GM23338 (cell line): ENCODE measurements around the gene TAF13. TPM values are rescaled to one million over a fixed set of nuclear protein-coding genes. Genes with fewer than 3 reads are reported as not detected.

ENCODE experiments used
- ATAC-seq: fragments of 200-7000 bp; cut with Tn5 transposase; 3 replicates; pipeline ENCODE4 v1.9.1; 2020
- DNase-seq: peaks from one replicate; pipeline ENCODE4 v3.0.0-alpha.2; 2015; ENCODE audit warnings: low spot score
- H2AFZ ChIP-seq: fragments of 200-600 bp; sonication (generic); 2 replicates; pipeline ENCODE4 v1.8.0; 2016; ENCODE audit warnings: antibody characterized with exemption, mild to moderate bottlenecking, moderate library complexity
- H3F3A ChIP-seq: fragments of 200-600 bp; sonication (generic); replicated peaks from 2 replicates; pipeline ENCODE4 v1.8.0; 2017; ENCODE audit warnings: antibody characterized with exemption, mixed run types, low read depth
- H3K27ac ChIP-seq: fragments of 200-600 bp; sonication (generic); 2 replicates; pipeline ENCODE4 v1.6.1; 2016; ENCODE audit warnings: low read depth
- H3K27me3 ChIP-seq: fragments of 200-600 bp; sonication (generic); 2 replicates; pipeline ENCODE4 v1.8.0; 2016; ENCODE audit warnings: mild to moderate bottlenecking, mixed run types, moderate library complexity; ENCODE audit not compliant: insufficient read depth
- H3K36me3 ChIP-seq: fragments of 200-600 bp; sonication (generic); 2 replicates; pipeline ENCODE4 v1.8.0; 2016; ENCODE audit warnings: mild to moderate bottlenecking; ENCODE audit not compliant: insufficient read depth
- H3K4me1 ChIP-seq: fragments of 200-600 bp; sonication (generic); 2 replicates; pipeline ENCODE4 v1.8.0; 2016; ENCODE audit warnings: mild to moderate bottlenecking, moderate library complexity; ENCODE audit not compliant: insufficient read depth
- H3K4me2 ChIP-seq: fragments of 200-600 bp; sonication (generic); 2 replicates; pipeline ENCODE4 v1.7.1; 2017; ENCODE audit warnings: mixed run types
- H3K4me3 ChIP-seq: fragments of 200-600 bp; sonication (generic); 2 replicates; pipeline ENCODE4 v1.6.1; 2016; ENCODE audit warnings: mixed run types
- H3K79me2 ChIP-seq: fragments of 200-600 bp; sonication (generic); replicated peaks from 2 replicates; pipeline ENCODE4 v1.8.0; 2017; ENCODE audit warnings: mild to moderate bottlenecking; ENCODE audit not compliant: insufficient read depth
- H3K9me2 ChIP-seq: fragments of 200-600 bp; sonication (generic); 2 replicates; pipeline ENCODE4 v1.8.0; 2017; ENCODE audit not compliant: insufficient read depth
- H4K20me1 ChIP-seq: fragments of 200-600 bp; sonication (generic); replicated peaks from 2 replicates; pipeline ENCODE4 v1.8.0; 2017; ENCODE audit warnings: mild to moderate bottlenecking; ENCODE audit not compliant: insufficient read depth
- H3K27ac Mint-ChIP-seq: 2 replicates; pipeline ENCODE4 v1.8.0; 2020; ENCODE audit warnings: inconsistent platforms, mild to moderate bottlenecking, moderate library complexity, mixed read lengths
- H3K27me3 Mint-ChIP-seq: 3 replicates; pipeline ENCODE4 v1.8.0; 2022; ENCODE audit warnings: low read depth, mild to moderate bottlenecking, moderate library complexity, mixed read lengths, inconsistent platforms; ENCODE audit not compliant: insufficient read depth, poor library complexity
- H3K36me3 Mint-ChIP-seq: 3 replicates; pipeline ENCODE4 v1.8.0; 2021; ENCODE audit warnings: low read depth, mild to moderate bottlenecking, inconsistent platforms, moderate library complexity, mixed read lengths
- H3K4me1 Mint-ChIP-seq: 3 replicates; pipeline ENCODE4 v1.8.0; 2020; ENCODE audit warnings: mild to moderate bottlenecking, inconsistent platforms, mixed read lengths
- H3K4me3 Mint-ChIP-seq: 3 replicates; pipeline ENCODE4 v1.8.0; 2021; ENCODE audit warnings: moderate library complexity, mild to moderate bottlenecking, inconsistent platforms, mixed read lengths
- H3K9me3 Mint-ChIP-seq: 3 replicates; pipeline ENCODE4 v1.8.0; 2020; ENCODE audit warnings: moderate library complexity, mild to moderate bottlenecking, inconsistent platforms, mixed read lengths
- CREB1 ChIP-seq: fragments of 250-450 bp; sonication (Bioruptor Pico); IDR thresholded peaks from 2 replicates; pipeline ENCODE4 v1.5.0; 2020; ENCODE audit warnings: low read depth, mild to moderate bottlenecking, moderate library complexity
- CTCF ChIP-seq, 2 experiments: fragments of 200-600 bp in 1 of 2; sonication (generic) in 1 of 2; conservative IDR thresholded peaks; 2 replicates each; pipeline versions ENCODE4 v1.5.1 to v1.6.1; 2016 to 2017; ENCODE audit warnings: antibody characterized with exemption in 2 of 2, low read depth in 2 of 2, mild to moderate bottlenecking in 2 of 2, moderate library complexity in 1 of 2
- ETS1 ChIP-seq: IDR thresholded peaks from 2 replicates; pipeline ENCODE4 v1.6.1; 2016; ENCODE audit warnings: antibody characterized with exemption
- EZH2 ChIP-seq: fragments of 200-600 bp; sonication (generic); IDR thresholded peaks from one replicate; pipeline ENCODE4 v1.8.0; 2017; ENCODE audit warnings: antibody characterized with exemption, mild to moderate bottlenecking, low read depth; ENCODE audit not compliant: unreplicated experiment
- EZH2phosphoT487 ChIP-seq: fragments of 200-600 bp; sonication (generic); IDR thresholded peaks from one replicate; pipeline ENCODE4 v1.8.1; 2018; ENCODE audit warnings: antibody characterized with exemption; ENCODE audit not compliant: unreplicated experiment
- JUNB ChIP-seq: IDR thresholded peaks from one replicate; pipeline ENCODE4 v1.6.1; 2016; ENCODE audit warnings: antibody characterized with exemption; ENCODE audit not compliant: unreplicated experiment
- NANOG ChIP-seq: IDR thresholded peaks from 2 replicates; pipeline ENCODE4 v1.6.1; 2016; ENCODE audit warnings: antibody characterized with exemption, borderline replicate concordance
- POLR2AphosphoS5 ChIP-seq: IDR thresholded peaks from 2 replicates; pipeline ENCODE4 v1.6.1; 2016; ENCODE audit warnings: antibody characterized with exemption, low read depth
- REST ChIP-seq: IDR thresholded peaks from one replicate; pipeline ENCODE4 v1.6.1; 2018; ENCODE audit warnings: antibody characterized with exemption; ENCODE audit not compliant: unreplicated experiment
- STAT1 ChIP-seq: IDR thresholded peaks from one replicate; pipeline ENCODE4 v1.6.1; 2016; ENCODE audit warnings: antibody characterized with exemption; ENCODE audit not compliant: unreplicated experiment
- ZNF114 ChIP-seq: fragments of 250-450 bp; sonication (Bioruptor Pico); IDR thresholded peaks from 2 replicates; pipeline ENCODE4 v1.5.0; 2020; ENCODE audit warnings: mild to moderate bottlenecking, moderate library complexity
- ZNF331 ChIP-seq: fragments of 250-450 bp; sonication (Bioruptor Pico); IDR thresholded peaks from 2 replicates; pipeline ENCODE4 v1.5.0; 2020; ENCODE audit warnings: low read depth, mild to moderate bottlenecking, moderate library complexity
- ZNF462 ChIP-seq: fragments of 250-450 bp; sonication (Bioruptor Pico); IDR thresholded peaks from 2 replicates; pipeline ENCODE4 v1.5.0; 2020; ENCODE audit warnings: mild to moderate bottlenecking, moderate library complexity
- polyA plus RNA-seq: library from polyadenylated mRNA; unstranded; fragments of >200 nt; fragmentation: Nextera tagmentation; extraction: Ambion mirVana; gene quantifications from 2 replicates; pipeline ENCODE4 v1.2.1, GENCODE V29; 2016
- total RNA-seq: library from RNA; depleted of rRNA; stranded (reverse); fragments of >200 nt; shearing (Covaris generic); gene quantifications from 2 replicates; pipeline ENCODE4 v1.2.3, GENCODE V29; 2014

Gene TAF13
- total and polyA plus RNA-seq, 2 experiments from 2014 or later, result 43.7 to 55.8 TPM

GRCh38 chr1:109034382-109034781, 41.4 kb downstream of the TAF13 start:
- H3K9me2 ChIP-seq, result no peaks in the 10 kb centered on the region
- no peak overlapping the region for H3K27ac ChIP-seq
- peak; percentile 70 for ATAC-seq
- Mint-ChIP-seq H3K9me3 (no peaks in the 10 kb centered on the region), H3K36me3 (no peaks in the 10 kb centered on the region), H3K4me3 (no peak overlapping the region), H3K4me1 (no peaks in the 10 kb centered on the region), H3K27me3 (no peaks in the 10 kb centered on the region), H3K27ac (no peak overlapping the region)
- H3F3A ChIP-seq, result no peaks in the 10 kb centered on the region
- H3K4me2 ChIP-seq, result no peak overlapping the region
- H2AFZ ChIP-seq, result no peak overlapping the region
- H3K27me3 ChIP-seq, result no peaks in the 10 kb centered on the region
- no peak for TF ChIP-seq STAT1
- no peak for TF ChIP-seq ZNF331 (CRISPR knock-in tag)
- no peak for TF ChIP-seq CTCF (conservative IDR thresholded peaks at IDR 0.05; ENCODE audit: low read depth in 2 of 2)
- no peak for TF ChIP-seq REST
- no peak for TF ChIP-seq JUNB
- no peak for TF ChIP-seq ZNF462
- no peak for TF ChIP-seq ZNF114 (CRISPR knock-in tag)
- TF ChIP-seq ETS1, result no peak
- no peak for TF ChIP-seq EZH2
- no peak for TF ChIP-seq POLR2AphosphoS5
- no peak for TF ChIP-seq EZH2phosphoT487
- TF ChIP-seq NANOG, result no peak
- no peak for TF ChIP-seq CREB1 (CRISPR knock-in tag)
- peaks cover 36% of the 10 kb centered on the region for H3K79me2 ChIP-seq
- no peak overlapping the region for H3K4me3 ChIP-seq
- no peaks in the 10 kb centered on the region for H4K20me1 ChIP-seq
- H3K4me1 ChIP-seq, result no peaks in the 10 kb centered on the region
- no peaks in the 10 kb centered on the region for H3K36me3 ChIP-seq
- peak; percentile 13 for DNase-seq
